HG03039 (cell line): Measurements from ENCODE around the gene UBE2Q2.
"Not testable (repeated sequence)": the region's sequence is repeated elsewhere in the genome, so short reads cannot be mapped to it uniquely, and the experiment has no call there.

Experiments used
- ATAC-seq: cut with Tn5 transposase; IDR thresholded peaks from one replicate; pipeline ENCODE4 v1.9.1; 2021; ENCODE audit warnings: mild to moderate bottlenecking, moderate library complexity; ENCODE audit not compliant: unreplicated experiment

The UBE2Q2 gene

GRCh38 chr15:75823860-75824613, 19.2 kb upstream of the UBE2Q2 start:
- no peak for ATAC-seq

- no peak for ATAC-seq
Observed at GRCh38 chr15:75827691-75828090, 15.6 kb upstream of the UBE2Q2 start.

GRCh38 chr15:75828429-75828828, 14.8 kb upstream of the UBE2Q2 start:
- ATAC-seq, result no peak

- ATAC-seq, result no peak
Observed at GRCh38 chr15:75830910-75831805, 12.1 kb upstream of the UBE2Q2 start.

GRCh38 chr15:75831806-75832102, 11.5 kb upstream of the UBE2Q2 start:
- no peak for ATAC-seq

GRCh38 chr15:75832114-75832513, 11.1 kb upstream of the UBE2Q2 start:
- no peak for ATAC-seq

GRCh38 chr15:75834021-75834420, 9.2 kb upstream of the UBE2Q2 start:
- ATAC-seq, result no peak

GRCh38 chr15:75835990-75836958, 7.0 kb upstream of the UBE2Q2 start:
- ATAC-seq, result no peak

GRCh38 chr15:75836959-75837334, 6.3 kb upstream of the UBE2Q2 start:
- ATAC-seq, result peak; percentile 61

GRCh38 chr15:75840659-75841058, 2.6 kb upstream of the UBE2Q2 start:
- no peak for ATAC-seq

GRCh38 chr15:75841626-75842025, 1.6 kb upstream of the UBE2Q2 start:
- no peak for ATAC-seq

- peak; percentile 41 for ATAC-seq
Observed at GRCh38 chr15:75843678-75844581, 683 bp downstream of the UBE2Q2 start.

GRCh38 chr15:75844629-75845335, 1.5 kb downstream of the UBE2Q2 start:
- no peak for ATAC-seq

GRCh38 chr15:75849167-75849566, 5.9 kb downstream of the UBE2Q2 start:
- no peak for ATAC-seq

- no peak for ATAC-seq
Observed at GRCh38 chr15:75850708-75851107, 7.5 kb downstream of the UBE2Q2 start.

GRCh38 chr15:75851566-75851965, 8.3 kb downstream of the UBE2Q2 start:
- ATAC-seq, result not testable (repeated sequence)

- ATAC-seq, result no peak
Observed at GRCh38 chr15:75857886-75858285, 14.6 kb downstream of the UBE2Q2 start.

- no peak for ATAC-seq
Observed at GRCh38 chr15:75861750-75862402, 18.6 kb downstream of the UBE2Q2 start.

GRCh38 chr15:75862796-75863195, 19.5 kb downstream of the UBE2Q2 start:
- no peak for ATAC-seq
